BJ (cell line): ENCODE measurements around the gene VWA8. TPM values are rescaled to one million over a fixed set of nuclear protein-coding genes. Genes with fewer than 3 reads are reported as not detected.
"Not testable (repeated sequence)": the region's sequence is repeated elsewhere in the genome, so short reads cannot be mapped to it uniquely, and the experiment has no call there.

Experiments used
- CTCF ChIA-PET: fragments of 350-600 bp; formaldehyde crosslinking; extraction: SDS; loops from one replicate; lab custom pipeline; 2021; ENCODE audit warnings: antibody characterized with exemption, inconsistent platforms; lab: Yijun Ruan, JAX
- POLR2A ChIA-PET: fragments of 300-600 bp; sonication (Branson Sonifier 250); formaldehyde crosslinking; extraction: SDS; loops from one replicate; lab custom pipeline; 2021; ENCODE audit warnings: antibody characterized with exemption; lab: Charles Lee
- DNase-seq: peaks from one replicate; pipeline ENCODE4 v3.0.0-alpha.2; 2011; ENCODE audit warnings: low read depth
- H3K27me3 ChIP-seq: 2 replicates; pipeline ENCODE4 v1.6.0; 2011; ENCODE audit warnings: low read length; ENCODE audit not compliant: control insufficient read depth, insufficient read depth
- H3K36me3 ChIP-seq: 2 replicates; pipeline ENCODE4 v1.5.1; 2011; ENCODE audit warnings: low read length; ENCODE audit not compliant: control insufficient read depth, insufficient read depth
- H3K4me3 ChIP-seq: 2 replicates; pipeline ENCODE4 v1.5.1; 2011; ENCODE audit warnings: low read depth, mild to moderate bottlenecking, control low read depth, low read length
- polyA plus RNA-seq: library from polyadenylated mRNA; depleted of rRNA; stranded (reverse); fragments of >200 nt; gene quantifications from 2 replicates; pipeline ENCODE4 v1.2.3, GENCODE V29; 2011
- TF ChIP-seq, protein P1 (sequence below): IDR thresholded peaks from 2 replicates; pipeline ENCODE4 v1.5.1; 2011; ENCODE audit warnings: low read depth, mild to moderate bottlenecking, control low read depth, inconsistent platforms, low read length, moderate library complexity; ENCODE audit not compliant: insufficient read depth

VWA8 gene
- polyA plus RNA-seq, 1 experiment, result 5.9 TPM

DNA sequence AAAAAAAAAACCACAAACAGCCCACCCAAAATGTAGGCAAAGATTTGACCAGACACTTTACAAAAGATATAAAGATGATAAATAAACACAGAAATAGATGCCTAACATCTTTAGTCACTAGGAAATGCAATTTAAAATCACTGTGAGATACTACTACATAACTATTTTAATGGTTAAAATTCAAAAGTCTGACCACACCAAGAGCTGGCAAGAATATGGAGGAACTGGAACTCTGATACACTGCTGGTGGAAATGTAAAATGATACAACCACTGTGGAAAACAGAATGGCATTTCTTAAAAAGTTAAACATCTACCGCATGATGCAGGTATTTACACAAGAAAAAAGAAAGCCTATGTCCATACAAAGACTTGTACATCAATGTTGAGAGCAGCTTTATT is 26.8 kb downstream of the VWA8 start:
- Histone ChIP-seq H3K27me3 (no peaks in the 10 kb centered on the region), H3K36me3 (no peaks in the 10 kb centered on the region), H3K4me3 (no peak overlapping the region)
- no peak for DNase-seq
- CTCF ChIA-PET, result interaction anchor here (1.3 kb wide), 1 partner anchor 31 kb away, joined by 3 read pairs; no protein-coding TSS in a partner anchor
- POLR2A ChIA-PET, result no interaction called here
- TF ChIP-seq, protein P1, sequence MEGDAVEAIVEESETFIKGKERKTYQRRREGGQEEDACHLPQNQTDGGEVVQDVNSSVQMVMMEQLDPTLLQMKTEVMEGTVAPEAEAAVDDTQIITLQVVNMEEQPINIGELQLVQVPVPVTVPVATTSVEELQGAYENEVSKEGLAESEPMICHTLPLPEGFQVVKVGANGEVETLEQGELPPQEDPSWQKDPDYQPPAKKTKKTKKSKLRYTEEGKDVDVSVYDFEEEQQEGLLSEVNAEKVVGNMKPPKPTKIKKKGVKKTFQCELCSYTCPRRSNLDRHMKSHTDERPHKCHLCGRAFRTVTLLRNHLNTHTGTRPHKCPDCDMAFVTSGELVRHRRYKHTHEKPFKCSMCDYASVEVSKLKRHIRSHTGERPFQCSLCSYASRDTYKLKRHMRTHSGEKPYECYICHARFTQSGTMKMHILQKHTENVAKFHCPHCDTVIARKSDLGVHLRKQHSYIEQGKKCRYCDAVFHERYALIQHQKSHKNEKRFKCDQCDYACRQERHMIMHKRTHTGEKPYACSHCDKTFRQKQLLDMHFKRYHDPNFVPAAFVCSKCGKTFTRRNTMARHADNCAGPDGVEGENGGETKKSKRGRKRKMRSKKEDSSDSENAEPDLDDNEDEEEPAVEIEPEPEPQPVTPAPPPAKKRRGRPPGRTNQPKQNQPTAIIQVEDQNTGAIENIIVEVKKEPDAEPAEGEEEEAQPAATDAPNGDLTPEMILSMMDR, result no peak

DNA sequence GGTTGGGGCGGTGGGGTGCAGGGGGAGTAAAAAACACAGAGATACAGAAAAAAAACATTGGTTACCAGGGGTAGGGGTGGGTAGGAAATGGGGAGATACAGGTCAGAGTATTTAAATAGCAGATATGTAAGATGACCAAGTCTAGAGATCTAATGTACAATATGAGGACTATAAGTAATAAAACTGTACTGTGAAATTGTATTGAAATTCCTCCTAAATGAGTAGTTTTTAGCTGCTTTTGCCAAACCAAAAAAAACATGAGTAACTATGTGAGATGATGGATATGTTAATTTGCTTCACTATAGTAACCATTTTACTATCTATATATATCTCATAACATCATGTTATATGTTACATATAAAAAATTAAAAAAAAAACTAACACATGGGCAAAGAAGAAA is 29.6 kb downstream of the VWA8 start:
- H3K4me3 ChIP-seq, result no peak overlapping the region
- CTCF ChIA-PET, result interaction anchor here (0.6 to 1.7 kb wide), 3 partner anchors 11 to 66 kb away, joined by 3 to 4 read pairs (median 3); no protein-coding TSS in a partner anchor
- H3K36me3 ChIP-seq, result no peaks in the 10 kb centered on the region
- TF ChIP-seq, protein P1, result no peak
- POLR2A ChIA-PET, result interaction anchor here (0.6 kb wide), 1 partner anchor 33 kb away, joined by 3 read pairs; no protein-coding TSS in a partner anchor
- no peaks in the 10 kb centered on the region for H3K27me3 ChIP-seq
- no peak for DNase-seq

DNA sequence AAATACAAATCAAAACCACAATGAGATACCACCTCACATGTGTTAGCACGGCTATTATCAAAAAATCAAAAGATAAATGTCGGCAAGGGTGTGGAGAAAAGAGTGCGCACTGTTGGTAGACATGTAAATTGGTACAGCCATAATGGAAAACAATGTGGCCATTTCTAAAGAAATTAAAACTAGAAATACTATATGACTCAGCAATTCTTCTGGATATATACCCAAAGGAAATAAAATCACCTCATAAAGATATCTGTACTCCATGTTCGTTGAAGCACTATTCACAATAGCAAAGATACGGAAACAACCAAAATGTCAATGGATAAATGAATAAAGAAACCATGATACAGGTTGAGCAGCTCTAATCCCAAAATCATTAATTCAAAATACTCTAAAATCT is 30.8 kb downstream of the VWA8 start:
- Histone ChIP-seq H3K4me3 (no peak overlapping the region), H3K27me3 (no peaks in the 10 kb centered on the region), H3K36me3 (no peaks in the 10 kb centered on the region; the same call in 1 of the 2 replicates)
- ChIA-PET CTCF (interaction anchor here (1.7 kb wide), 1 partner anchor 12 kb away, joined by 4 read pairs; no protein-coding TSS in a partner anchor), POLR2A (no interaction called here)
- DNase-seq, result no peak
- TF ChIP-seq, protein P1, result no peak

DNA sequence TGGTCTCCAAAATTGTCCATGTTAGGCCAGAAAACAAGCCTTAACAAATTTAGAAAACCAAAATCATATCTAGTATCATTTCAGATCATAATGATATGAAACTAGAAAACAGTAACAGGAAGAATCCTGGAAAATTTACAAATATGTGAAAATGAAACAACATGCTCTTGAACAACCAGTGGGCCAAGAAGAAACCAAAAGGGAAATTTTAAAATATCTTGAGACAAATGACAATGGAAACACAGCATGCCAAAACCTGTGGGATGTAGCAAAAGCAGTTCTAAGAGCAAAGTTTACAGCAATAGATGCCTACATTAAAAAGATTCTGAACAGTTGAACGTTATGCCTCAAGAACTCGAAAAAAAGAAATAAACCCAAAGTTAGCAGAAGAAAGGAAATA is 32.6 kb downstream of the VWA8 start:
- Histone ChIP-seq H3K4me3 (no peak overlapping the region), H3K27me3 (no peaks in the 10 kb centered on the region), H3K36me3 (no peaks in the 10 kb centered on the region; the same call in 1 of the 2 replicates)
- TF ChIP-seq, protein P1, result no peak
- ChIA-PET CTCF (interaction anchor here (0.6 kb wide), 1 partner anchor 211 kb away, joined by 3 read pairs; no protein-coding TSS in a partner anchor), POLR2A (no interaction called here)
- DNase-seq, result no peak

DNA sequence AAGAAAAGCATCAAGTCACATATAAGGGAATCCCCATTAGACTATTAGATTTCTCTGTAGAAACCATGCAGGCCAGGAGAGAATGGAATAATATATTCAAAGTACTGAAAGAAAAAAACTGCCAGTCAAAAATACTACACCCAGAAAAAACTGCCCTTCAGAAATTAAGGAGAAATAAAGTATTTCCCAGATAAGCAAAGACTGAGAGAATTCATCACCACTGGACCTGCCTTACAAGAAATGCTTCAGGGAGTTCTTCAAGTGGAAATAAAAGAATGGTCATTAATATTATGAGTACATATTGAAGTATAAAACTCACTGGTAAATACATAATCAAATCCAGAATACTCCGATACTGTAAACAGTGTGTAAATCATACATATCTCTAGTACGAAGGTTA is 35.9 kb downstream of the VWA8 start:
- Histone ChIP-seq H3K27me3 (no peaks in the 10 kb centered on the region), H3K36me3 (no peaks in the 10 kb centered on the region; the same call in 1 of the 2 replicates), H3K4me3 (no peak overlapping the region)
- DNase-seq, result no peak
- CTCF ChIA-PET, result no interaction called here
- TF ChIP-seq, protein P1, result no peak
- POLR2A ChIA-PET, result no interaction called here

DNA sequence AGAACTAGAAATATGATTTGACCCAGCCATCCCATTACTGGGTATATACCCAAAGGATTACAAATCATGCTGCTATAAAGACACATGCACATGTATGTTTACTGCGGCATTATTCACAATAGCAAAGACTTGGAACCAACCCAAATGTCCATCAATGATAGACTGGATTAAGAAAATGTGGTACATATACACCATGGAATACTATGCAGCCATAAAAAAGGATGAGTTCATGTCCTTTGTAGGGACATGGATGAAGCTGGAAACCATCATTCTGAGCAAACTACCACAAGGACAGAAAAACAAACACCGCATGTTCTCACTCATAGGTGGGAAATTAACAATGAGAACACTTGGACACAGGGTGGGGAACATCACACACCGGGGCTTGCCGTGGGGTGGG is 38.0 kb downstream of the VWA8 start:
- H3K4me3 ChIP-seq, H3K36me3 ChIP-seq, POLR2A ChIA-PET, CTCF ChIA-PET, DNase-seq, H3K27me3 ChIP-seq: not testable (repeated sequence)
